Transverse colon (tissue), 4 donors: ENCODE data around the gene AREL1. TPM values are rescaled to one million over a fixed set of nuclear protein-coding genes. Genes with fewer than 3 reads are reported as not detected.

ENCODE experiments used
- DNase-seq: peaks from one replicate; pipeline ENCODE4 v3.0.0-alpha.2; 2019
- H3K27ac ChIP-seq, 4 donors: fragments of 200-600 bp; sonication (generic); 2 replicates each; pipeline ENCODE4 v1.5.1; 2016 to 2018; ENCODE audit warnings: inconsistent platforms in 4 of 4
- H3K27me3 ChIP-seq: fragments of 200-600 bp; sonication (generic); 2 replicates; pipeline ENCODE4 v1.5.1; 2017; ENCODE audit warnings: inconsistent platforms
- H3K36me3 ChIP-seq, 4 donors: fragments of 200-600 bp; sonication (generic); 2 replicates each; pipeline ENCODE4 v1.5.1; 2017 to 2019; ENCODE audit warnings: inconsistent platforms in 4 of 4
- H3K4me1 ChIP-seq, 4 donors: fragments of 200-600 bp; sonication (generic); 2 replicates each; pipeline ENCODE4 v1.5.1; 2017 to 2020; ENCODE audit warnings: inconsistent platforms in 4 of 4
- H3K4me3 ChIP-seq, 4 donors: fragments of 200-600 bp; sonication (generic); 1 replicate in 1 of 4; 2 replicates in 3 of 4; pipeline versions ENCODE4 v1.5.1 to v1.6.1; 2017 to 2019; ENCODE audit warnings: inconsistent platforms in 4 of 4
- H3K9me3 ChIP-seq, 2 donors: fragments of 200-600 bp; sonication (generic); 2 replicates each; pipeline ENCODE4 v1.5.1; 2017 to 2019; ENCODE audit warnings: inconsistent platforms in 2 of 2
- CTCF ChIP-seq, 5 experiments: fragments of 200-600 bp in 3 of 5; fragments of 450-650 bp in 2 of 5; sonication (generic) in 3 of 5; IDR thresholded peaks; 1 replicate in 2 of 5; 2 replicates in 3 of 5; pipeline ENCODE4 v1.5.1; 2016 to 2017; ENCODE audit warnings: antibody characterized with exemption in 5 of 5, inconsistent platforms in 3 of 5, mild to moderate bottlenecking in 2 of 5, moderate library complexity in 1 of 5
- EP300 ChIP-seq: sonication (generic); formaldehyde crosslinking; IDR thresholded peaks from one replicate; pipeline ENCODE4 v1.6.1; 2017; ENCODE audit warnings: antibody characterized with exemption, low read depth
- POLR2A ChIP-seq: fragments of 450-650 bp; IDR thresholded peaks from one replicate; pipeline ENCODE4 v1.6.1; 2016; ENCODE audit warnings: antibody characterized with exemption, mild to moderate bottlenecking, moderate library complexity
- POLR2AphosphoS5 ChIP-seq, 3 donors: sonication (generic); formaldehyde crosslinking; IDR thresholded peaks; one replicate each; pipeline ENCODE4 v1.6.1; 2016; ENCODE audit warnings: antibody characterized with exemption in 3 of 3
- WGBS, 2 donors: methylation state at CpG; one replicate each; pipeline ENCODE4 v1.1.5; 2018; ENCODE audit warnings: low coverage in 1 of 2; 5-methylcytosine and 5-hydroxymethylcytosine counted together
- in situ Hi-C, 4 donors: fragments of 200-750 bp; cut with MboI; loops; one replicate each; pipeline versions ENCODE4 v1.15.0 to v1.15.1; 2017; ENCODE audit warnings: low sequenced_read_pairs in 3 of 4, low pct_ligation_motif_present in 1 of 4, low pct_unique_long_range_greater_than_20kb in 1 of 4
- intact Hi-C: fragments of 100-400 bp; cut with DNase I; formaldehyde crosslinking; loops from one replicate; pipeline ENCODE4 v1.15.1; 2023; ENCODE audit warnings: low total_unique reads
- total RNA-seq, 4 donors: library from RNA; depleted of rRNA; stranded (reverse); fragments of >200 nt; gene quantifications; one replicate each; pipeline ENCODE4 v1.1.0, GENCODE V29; 2016

AREL1 gene
- total RNA-seq, 4 donors from 2014 or later: 22.4 to 57.1 (median 41.1) TPM

DNA sequence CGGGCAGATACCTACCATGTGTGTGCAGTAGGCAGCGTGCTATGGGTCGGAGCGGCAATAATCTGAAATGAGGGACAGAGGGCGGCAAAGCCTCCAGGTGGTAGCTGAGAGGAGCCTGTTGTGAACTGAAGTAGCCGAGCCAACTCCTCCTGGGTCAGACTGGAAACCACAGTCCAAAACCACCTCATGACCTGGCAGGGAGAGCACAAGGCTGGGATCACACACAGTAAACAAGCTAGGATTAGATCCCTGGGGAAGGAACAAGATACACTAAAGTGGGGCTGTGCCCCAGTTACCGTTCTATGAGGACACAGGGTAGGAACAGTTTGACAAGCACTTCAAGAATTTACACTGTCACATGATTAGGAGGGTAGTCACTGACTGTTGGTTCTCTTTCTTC, 49.0 kb downstream of the AREL1 start:
- H3K27ac ChIP-seq: no peak overlapping the region
- no peaks in the 10 kb centered on the region for H3K27me3 ChIP-seq
- in situ Hi-C loops (no loop called here), intact Hi-C loops (no loop called here)
- H3K9me3 ChIP-seq: no peaks in the 10 kb centered on the region
- TF ChIP-seq POLR2A (no peak), POLR2AphosphoS5 (IDR thresholded peaks at IDR 0.05) (no peak), EP300 (no peak), CTCF (IDR thresholded peaks at IDR 0.05) (no peak)
- no peak for DNase-seq
- H3K4me3 ChIP-seq: no peak overlapping the region
- H3K4me1 ChIP-seq: no peaks in the 10 kb centered on the region
- H3K36me3 ChIP-seq: peaks cover 0 to 57% (median 25%) of the 10 kb centered on the region in 4 donors
- WGBS, 2 donors: 90 to 95% methylated on average over 4 to 7 of the region's 7 CpGs

DNA sequence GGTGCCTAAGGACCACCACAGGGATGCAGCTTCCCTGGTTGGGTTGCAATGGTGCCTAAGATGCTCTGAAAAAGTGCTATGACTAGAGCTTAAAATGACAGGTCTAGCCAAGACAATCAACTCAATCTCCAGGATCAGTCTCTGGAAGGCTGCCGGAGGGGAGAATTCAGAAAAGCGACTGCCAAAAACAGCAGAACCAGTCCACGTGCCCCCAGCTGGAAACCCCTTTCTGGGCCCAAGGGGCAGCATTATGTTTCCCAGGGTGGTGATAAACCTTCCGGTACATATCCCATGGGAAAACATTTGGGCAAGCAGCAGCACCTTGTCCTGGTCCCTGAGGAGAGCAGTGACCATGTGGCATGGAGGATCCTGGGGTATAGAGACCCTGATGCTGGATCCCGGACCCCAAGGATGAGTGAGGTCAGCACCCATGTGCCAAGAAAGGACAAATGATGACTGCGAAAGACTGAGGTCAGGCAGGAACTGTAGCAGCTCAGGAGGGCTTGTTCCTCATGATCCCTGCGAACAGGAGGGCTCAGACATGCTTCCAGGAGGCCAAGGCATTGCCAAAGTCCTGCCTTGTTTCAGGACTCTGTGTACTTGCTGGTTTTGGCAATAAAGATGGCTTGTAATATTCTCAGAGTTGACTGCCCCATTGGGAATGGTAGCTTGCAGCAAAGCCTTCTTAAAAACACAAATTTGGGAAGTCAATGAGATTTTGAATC, 51.0 kb downstream of the AREL1 start:
- DNase-seq: no peak
- WGBS, 2 donors: 93 to 96% methylated on average over 3 to 7 of the region's 7 CpGs
- TF ChIP-seq POLR2AphosphoS5 (IDR thresholded peaks at IDR 0.05) (no peak), POLR2A (no peak), CTCF (IDR thresholded peaks at IDR 0.05) (no peak), EP300 (no peak)
- H3K27ac ChIP-seq: no peak overlapping the region
- no peaks in the 10 kb centered on the region for H3K9me3 ChIP-seq
- H3K4me3 ChIP-seq: no peak overlapping the region
- in situ Hi-C loops (no loop called here), intact Hi-C loops (no loop called here)
- H3K27me3 ChIP-seq: no peaks in the 10 kb centered on the region
- H3K36me3 ChIP-seq: peaks cover 0 to 43% (median 16%) of the 10 kb centered on the region in 4 donors
- no peaks in the 10 kb centered on the region for H3K4me1 ChIP-seq

DNA sequence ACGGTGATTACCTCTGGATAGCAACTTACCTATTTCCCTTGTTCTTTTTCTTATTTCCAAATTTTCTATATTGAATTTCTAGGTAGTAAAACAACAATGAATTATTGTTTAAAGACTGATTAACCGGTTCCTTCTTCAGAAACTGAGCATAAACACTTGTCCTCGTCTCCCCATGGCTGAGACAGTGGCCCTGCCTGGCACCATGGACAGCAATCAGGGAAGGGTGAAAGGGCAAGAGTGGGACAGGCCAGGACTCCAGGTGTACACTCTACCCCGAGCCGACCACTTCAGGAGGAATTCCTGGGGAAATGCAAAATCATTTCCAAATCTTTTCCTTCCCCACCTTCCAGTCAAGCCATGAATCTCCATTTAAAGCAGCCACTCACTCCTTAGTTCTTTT, 52.0 kb downstream of the AREL1 start:
- H3K36me3 ChIP-seq: peaks cover 0 to 35% (median 11%) of the 10 kb centered on the region in 4 donors
- no peak for TF ChIP-seq POLR2AphosphoS5 (IDR thresholded peaks at IDR 0.05)
- no peak for TF ChIP-seq CTCF (IDR thresholded peaks at IDR 0.05)
- TF ChIP-seq POLR2A: no peak
- TF ChIP-seq EP300: no peak
- no peak overlapping the region for H3K4me3 ChIP-seq
- H3K27ac ChIP-seq: no peak overlapping the region
- peaks cover 0 to 1% (median 0%) of the 10 kb centered on the region in 4 donors for H3K4me1 ChIP-seq
- no peaks in the 10 kb centered on the region for H3K27me3 ChIP-seq
- no peak for DNase-seq
- in situ Hi-C loops: no loop called here
- intact Hi-C loops: no loop called here
- WGBS, 2 donors: 83 to 100% methylated on average over 3 to 5 of the region's 5 CpGs
- H3K9me3 ChIP-seq: no peaks in the 10 kb centered on the region

DNA sequence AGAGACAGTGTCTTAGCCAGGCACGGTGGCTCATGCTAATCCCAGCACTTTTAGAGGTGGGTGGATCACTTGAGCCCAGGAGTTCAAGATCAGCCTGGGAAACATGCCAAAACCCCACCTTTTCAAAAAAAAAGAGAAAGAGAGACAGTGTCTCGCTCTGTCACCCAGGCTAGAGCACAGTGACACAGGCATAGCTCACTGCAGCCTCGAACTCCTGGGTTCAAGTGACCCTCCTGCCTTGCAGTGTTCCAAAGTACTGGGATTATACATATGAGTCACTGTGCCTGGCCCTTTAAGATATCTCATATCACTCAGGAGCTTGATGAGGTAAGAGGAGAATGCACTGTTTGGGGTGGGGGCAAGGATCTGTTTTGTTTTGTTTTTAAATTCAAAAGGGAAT, 52.7 kb downstream of the AREL1 start:
- H3K27me3 ChIP-seq: no peaks in the 10 kb centered on the region
- DNase-seq: no peak
- H3K9me3 ChIP-seq: no peaks in the 10 kb centered on the region
- WGBS, 2 donors: 76 to 100% methylated on average over 1 to 3 of the region's 3 CpGs
- in situ Hi-C loops (no loop called here), intact Hi-C loops (no loop called here)
- TF ChIP-seq CTCF (IDR thresholded peaks at IDR 0.05): no peak
- TF ChIP-seq EP300: no peak
- TF ChIP-seq POLR2AphosphoS5 (IDR thresholded peaks at IDR 0.05): no peak
- no peak for TF ChIP-seq POLR2A
- H3K27ac ChIP-seq: no peak overlapping the region
- H3K4me1 ChIP-seq: peaks cover 0 to 4% (median 0%) of the 10 kb centered on the region in 4 donors
- H3K36me3 ChIP-seq: peaks cover 0 to 30% (median 9%) of the 10 kb centered on the region in 4 donors
- no peak overlapping the region for H3K4me3 ChIP-seq
